Ishikawa (cell line): ENCODE results near the gene FOXP1.

Experiments used
- CEBPB ChIP-seq: IDR thresholded peaks from 2 replicates; pipeline ENCODE4 v1.6.1; 2012
- CREB1 ChIP-seq: IDR thresholded peaks from 2 replicates; pipeline ENCODE4 v1.6.1; 2012; ENCODE audit warnings: low read depth
- EP300 ChIP-seq: IDR thresholded peaks from 2 replicates; pipeline ENCODE4 v1.6.1; 2012; ENCODE audit warnings: borderline replicate concordance
- NFIC ChIP-seq: IDR thresholded peaks from 2 replicates; pipeline ENCODE4 v1.6.1; 2012
- REST ChIP-seq: IDR thresholded peaks from 2 replicates; pipeline ENCODE4 v1.6.1; 2012; ENCODE audit warnings: low read depth, mild to moderate bottlenecking
- TAF1 ChIP-seq: IDR thresholded peaks from 2 replicates; pipeline ENCODE4 v1.6.1; 2012; ENCODE audit warnings: low read depth, mild to moderate bottlenecking

GRCh38 chr3:71487418-71487817 lies 96.1 kb downstream of the FOXP1 start:
- TF ChIP-seq CREB1, result no peak
- no peak for TF ChIP-seq NFIC
- no peak for TF ChIP-seq REST
- TF ChIP-seq EP300, result no peak
- TF ChIP-seq CEBPB, result no peak
- TF ChIP-seq TAF1, result no peak
